ENCODE data around the gene PURB.
A peak's percentile ranks its signal among the peaks of the same experiment; 100 is the strongest.
"Not testable (repeated sequence)": the region's sequence is repeated elsewhere in the genome, so short reads cannot be mapped to it uniquely, and the experiment has no call there.

Gene PURB

GRCh38 chr7:44853391-44853790 is 31.9 kb downstream of the PURB start:
- DNase-seq (ENCODE audit: low spot score) = no peak

DNA sequence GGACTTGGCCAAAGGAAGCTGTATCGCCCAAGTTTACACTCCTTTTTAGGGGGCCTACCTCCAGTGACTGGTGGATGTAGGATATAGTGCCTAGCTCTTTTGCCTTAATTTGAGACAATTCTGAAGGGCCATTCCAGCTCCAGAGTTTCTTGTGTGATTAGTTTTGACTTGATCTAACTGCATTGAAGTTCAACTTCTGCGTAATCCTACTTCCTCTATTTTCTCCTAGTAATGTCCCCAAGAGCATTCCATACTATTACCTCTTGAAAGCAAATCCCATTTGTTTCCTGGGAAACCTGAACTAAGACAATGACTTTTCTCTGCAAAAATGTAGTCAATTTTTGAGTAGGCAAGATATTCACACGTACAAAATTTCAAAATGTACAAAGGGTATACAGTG is 32.7 kb downstream of the PURB start:
- no peak for DNase-seq (ENCODE audit: low spot score)

DNA sequence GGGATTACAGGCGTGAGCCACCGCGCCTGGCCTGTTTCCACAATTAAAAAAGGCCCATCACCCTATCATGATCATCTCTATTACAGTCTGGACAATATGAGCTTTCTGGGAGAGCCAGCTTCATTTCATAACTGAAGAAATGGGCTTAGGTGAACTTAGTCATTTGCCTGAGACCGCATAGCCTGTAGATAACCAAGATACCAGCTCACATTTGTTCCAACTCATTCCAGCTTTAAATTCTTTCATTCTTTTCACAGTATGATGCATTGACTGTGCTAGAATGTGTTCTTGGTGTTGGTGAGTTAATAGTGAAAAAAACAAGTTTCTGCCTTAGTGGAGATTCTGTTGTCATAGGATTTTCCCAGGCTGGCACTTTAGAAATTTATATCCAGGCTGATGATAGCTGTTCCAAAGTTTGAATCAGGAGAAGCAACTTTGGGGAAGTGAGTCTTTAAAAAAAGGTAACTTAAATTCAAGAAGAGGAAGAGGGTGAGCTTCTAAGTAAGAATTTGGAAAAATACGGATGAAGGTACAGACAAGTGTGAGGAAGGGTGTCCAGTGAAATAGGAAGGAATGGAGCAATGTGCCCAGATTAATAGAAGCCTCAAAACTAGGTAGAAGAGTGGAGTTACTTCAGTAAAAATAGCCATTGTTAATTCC is 35.3 kb downstream of the PURB start:
- no peak for DNase-seq (ENCODE audit: low spot score)

DNA sequence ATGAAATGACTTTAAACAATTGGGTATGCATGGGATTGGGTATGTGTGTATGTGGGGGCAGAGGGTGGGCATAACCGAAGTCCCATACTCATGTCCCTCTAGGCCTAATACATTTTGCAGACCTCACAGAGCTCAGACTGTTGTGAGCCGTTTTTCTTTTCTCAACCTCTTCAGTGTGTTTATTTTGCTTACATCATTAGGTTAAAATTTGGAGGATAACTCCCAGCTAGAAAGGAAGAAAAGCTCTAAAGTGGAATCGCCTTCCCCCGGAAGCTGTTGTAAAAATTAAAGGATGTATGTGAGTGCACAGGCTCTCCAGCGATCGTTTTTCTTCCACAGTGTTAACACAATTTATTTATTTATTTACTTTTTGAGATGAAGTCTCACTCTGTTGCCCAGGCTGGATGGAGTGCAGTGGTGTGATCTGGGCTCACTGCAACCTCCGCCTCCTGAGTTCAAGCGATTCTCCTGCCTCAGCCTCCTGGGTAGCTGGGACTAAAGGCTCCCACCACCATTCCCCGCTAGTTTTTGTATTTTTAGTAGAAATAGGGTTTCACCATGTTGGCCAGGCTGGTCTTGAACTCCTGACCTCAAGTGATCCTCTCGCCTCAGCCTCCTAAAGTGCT is 36.0 kb downstream of the PURB start:
- no peak for DNase-seq (ENCODE audit: low spot score)

DNA sequence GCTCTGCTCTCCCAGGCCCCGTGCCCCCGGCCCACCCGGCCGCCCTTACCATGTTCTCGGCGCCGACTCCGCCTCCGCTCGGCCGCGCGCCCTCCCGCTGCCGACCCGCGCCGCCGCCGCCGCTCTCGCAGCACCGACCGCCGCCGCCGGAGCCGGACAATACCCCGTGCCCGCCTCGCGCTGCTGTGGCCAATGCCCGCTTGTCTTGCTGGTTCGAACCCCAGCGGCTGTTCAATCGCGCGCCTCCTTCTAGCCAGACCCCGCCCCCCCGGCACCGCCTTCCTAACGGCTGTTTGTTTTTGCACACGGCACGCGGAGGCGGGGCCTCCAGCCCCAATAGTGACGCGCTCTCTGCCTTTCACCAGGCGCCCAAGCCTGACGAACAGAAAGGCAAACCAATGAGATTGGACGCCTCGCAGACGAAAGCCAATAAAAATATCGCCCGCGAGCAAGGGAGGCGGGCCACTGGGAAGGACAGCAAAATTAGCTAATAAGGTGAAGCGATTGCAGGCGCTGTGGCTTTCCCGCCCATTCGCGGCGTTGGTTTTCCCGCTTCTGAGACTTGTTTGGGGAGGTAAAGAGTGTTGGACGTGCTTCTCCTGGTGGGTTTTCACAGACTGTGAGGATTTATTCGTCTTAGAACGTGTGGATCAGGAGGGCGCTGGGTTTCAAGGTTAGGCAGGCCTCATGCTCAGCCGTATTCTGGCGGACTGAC is 37.3 kb downstream of the PURB start, which contains the start of gene H2AZ2:
Gene H2AZ2, minus strand, starts transcription at position 168 of the 715 bp plus-strand sequence. Its CDS starts 116 bp downstream, at position 52.
- DNase-seq (ENCODE audit: low spot score) = peak; percentile 100

DNA sequence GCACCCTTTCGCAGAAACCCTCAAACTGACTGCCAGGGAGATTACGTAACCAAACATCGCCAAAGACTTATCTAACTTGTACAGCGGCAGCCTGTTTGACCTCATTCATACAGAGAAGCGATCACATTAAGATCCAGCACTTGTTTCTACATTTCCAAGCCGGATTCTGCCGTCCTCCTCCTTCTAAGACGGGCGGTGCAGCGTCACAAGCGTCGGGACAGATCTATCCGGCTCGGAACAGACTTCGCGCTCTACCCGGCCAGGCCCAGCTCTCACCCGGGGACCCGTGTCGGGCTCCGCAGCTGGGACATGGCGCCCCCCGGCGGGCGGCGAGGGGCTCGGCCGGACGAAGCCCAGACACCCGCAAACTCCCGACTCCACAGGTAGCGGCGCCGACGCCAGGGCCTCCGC is 37.8 kb downstream of the PURB start:
- peak; percentile 96 for DNase-seq (ENCODE audit: low spot score)

- no peak for DNase-seq (ENCODE audit: low spot score)
These were observed 38.4 kb downstream of the PURB start for GRCh38 chr7:44846816-44847508.

DNA sequence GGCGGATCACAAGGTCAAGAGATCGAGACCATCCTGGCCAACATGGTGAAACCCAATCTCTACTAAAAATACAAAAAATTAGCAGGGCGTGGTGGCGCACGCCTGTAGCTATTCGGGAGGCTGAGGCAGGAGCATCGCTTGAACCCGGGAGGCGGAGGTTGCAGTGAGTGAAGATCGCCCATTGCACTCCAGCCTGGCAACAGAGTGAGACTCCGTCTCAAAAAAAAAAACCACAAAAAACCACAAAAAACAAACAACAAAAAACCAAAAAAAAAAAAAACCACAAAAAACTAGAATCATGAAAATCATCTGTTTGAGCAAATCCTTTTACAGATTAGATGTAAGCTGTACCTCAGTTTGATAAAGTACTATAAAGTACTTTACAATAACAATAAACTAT is 38.9 kb downstream of the PURB start:
- DNase-seq (ENCODE audit: low spot score) = not testable (repeated sequence)

DNA sequence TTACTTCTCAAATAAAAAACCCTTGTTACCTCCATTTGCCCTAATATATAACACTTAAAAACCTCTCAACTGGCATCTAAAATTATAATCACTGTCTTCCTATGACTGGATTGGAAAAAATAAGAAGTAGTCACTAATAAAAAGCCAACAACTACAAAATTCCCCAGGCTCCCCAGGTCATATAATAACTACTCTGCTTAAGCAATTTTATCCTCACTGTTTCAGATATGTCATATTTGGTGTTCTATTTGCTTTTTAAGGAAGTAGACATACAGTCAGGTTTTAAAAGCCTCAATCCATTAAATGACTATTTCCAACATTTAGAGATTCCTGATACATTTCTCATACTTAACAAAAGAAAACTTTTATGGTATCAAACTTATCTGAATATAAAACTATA is 39.9 kb downstream of the PURB start:
- no peak for DNase-seq (ENCODE audit: low spot score)

- not testable (repeated sequence) for DNase-seq (ENCODE audit: low spot score)
These were observed 41.9 kb downstream of the PURB start for GRCh38 chr7:44843440-44843839.

GRCh38 chr7:44842675-44843074 is 42.7 kb downstream of the PURB start:
- not testable (repeated sequence) for DNase-seq (ENCODE audit: low spot score)

GRCh38 chr7:44838751-44839150 is 46.6 kb downstream of the PURB start:
- DNase-seq (ENCODE audit: low spot score) = no peak

DNA sequence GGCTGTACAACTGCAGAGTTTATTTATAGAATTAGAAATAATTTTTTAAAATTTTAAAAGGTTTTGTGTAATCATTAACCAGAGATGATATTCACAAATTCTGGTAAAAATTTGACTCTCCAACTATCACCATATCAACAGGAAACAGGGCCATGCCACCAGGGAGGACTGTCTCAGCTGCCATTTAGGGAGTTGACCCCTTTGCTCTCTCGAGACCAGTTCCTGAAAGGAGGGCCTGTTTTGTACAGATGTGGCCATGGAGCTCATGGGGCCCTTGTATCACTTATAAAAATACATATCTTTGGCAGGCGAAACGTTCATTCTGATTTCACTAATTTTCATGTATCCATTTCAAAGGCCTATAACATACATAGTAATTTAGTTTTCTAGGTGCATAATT is 57.8 kb downstream of the PURB start:
- DNase-seq (ENCODE audit: low spot score) = no peak

Measured in left forelimb (tissue), 1 donor.